Right lobe of liver (tissue), 4 donors: Measurements from ENCODE around the gene PDK1.

Experiments used
- POLR2A ChIP-seq: fragments of 450-650 bp; IDR thresholded peaks from one replicate; pipeline ENCODE4 v1.6.1; 2017; ENCODE audit warnings: antibody characterized with exemption, mild to moderate bottlenecking
- TF ChIP-seq, protein P1 (sequence below), 4 donors: fragments of 200-600 bp in 3 of 4; fragments of 450-650 bp in 1 of 4; IDR thresholded peaks; one replicate each; pipeline versions ENCODE4 v1.5.1 to v1.8.0; 2016 to 2022; ENCODE audit warnings: antibody characterized with exemption in 4 of 4, mild to moderate bottlenecking in 2 of 4
- donor health status: DM: no; HTN: no; CAD: no.
- donor health status: DM: no; HTN: no; CAD: no.
- donor health status: DM: no; HTN: yes; CAD: no.

GRCh38 chr2:172510548-172510947, 45.3 kb upstream of the PDK1 start:
- TF ChIP-seq, protein P1, sequence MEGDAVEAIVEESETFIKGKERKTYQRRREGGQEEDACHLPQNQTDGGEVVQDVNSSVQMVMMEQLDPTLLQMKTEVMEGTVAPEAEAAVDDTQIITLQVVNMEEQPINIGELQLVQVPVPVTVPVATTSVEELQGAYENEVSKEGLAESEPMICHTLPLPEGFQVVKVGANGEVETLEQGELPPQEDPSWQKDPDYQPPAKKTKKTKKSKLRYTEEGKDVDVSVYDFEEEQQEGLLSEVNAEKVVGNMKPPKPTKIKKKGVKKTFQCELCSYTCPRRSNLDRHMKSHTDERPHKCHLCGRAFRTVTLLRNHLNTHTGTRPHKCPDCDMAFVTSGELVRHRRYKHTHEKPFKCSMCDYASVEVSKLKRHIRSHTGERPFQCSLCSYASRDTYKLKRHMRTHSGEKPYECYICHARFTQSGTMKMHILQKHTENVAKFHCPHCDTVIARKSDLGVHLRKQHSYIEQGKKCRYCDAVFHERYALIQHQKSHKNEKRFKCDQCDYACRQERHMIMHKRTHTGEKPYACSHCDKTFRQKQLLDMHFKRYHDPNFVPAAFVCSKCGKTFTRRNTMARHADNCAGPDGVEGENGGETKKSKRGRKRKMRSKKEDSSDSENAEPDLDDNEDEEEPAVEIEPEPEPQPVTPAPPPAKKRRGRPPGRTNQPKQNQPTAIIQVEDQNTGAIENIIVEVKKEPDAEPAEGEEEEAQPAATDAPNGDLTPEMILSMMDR (IDR thresholded peaks at IDR 0.05), result no peak
- no peak for TF ChIP-seq POLR2A
